ENCODE results near the gene CARHSP1.
"Not testable (repeated sequence)": the region's sequence is repeated elsewhere in the genome, so short reads cannot be mapped to it uniquely, and the experiment has no call there.

Gene CARHSP1

DNA sequence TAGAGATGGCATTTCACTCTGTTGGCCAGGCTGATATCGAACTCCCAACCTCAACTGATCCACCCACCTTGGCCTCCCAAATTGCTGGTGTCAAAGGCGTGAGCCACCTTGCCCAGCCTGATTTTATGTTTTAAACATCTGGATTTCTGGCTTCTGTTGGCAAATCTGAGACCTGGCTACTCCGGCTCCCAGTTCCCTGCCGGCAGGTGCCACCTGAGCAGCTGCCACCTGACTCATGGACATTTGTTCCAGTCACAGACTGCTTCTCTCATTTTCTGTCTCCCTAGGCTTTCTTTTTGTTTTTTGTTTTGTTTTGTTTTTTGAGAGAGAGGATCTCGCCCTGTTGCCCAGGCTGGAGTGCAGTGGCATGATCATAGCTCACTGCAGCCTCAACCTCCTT is 61.6 kb downstream of the CARHSP1 start:
- no peak for TF ChIP-seq CTCF (IDR thresholded peaks at IDR 0.05; ENCODE audit: low read depth, low read length)
- H3K4me3 ChIP-seq (replicated peaks in 1 of 2; ENCODE audit: low read depth in 2 of 2, low read length in 2 of 2) = no peak overlapping the region
- no peak for DNase-seq (ENCODE audit: low read depth in 2 of 2)

GRCh38 chr16:8806272-8806983 is 62.4 kb downstream of the CARHSP1 start:
- no peak overlapping the region for H3K4me3 ChIP-seq (replicated peaks in 1 of 2; ENCODE audit: low read depth in 2 of 2, low read length in 2 of 2)
- no peak for DNase-seq (ENCODE audit: low read depth in 2 of 2)
- TF ChIP-seq CTCF (IDR thresholded peaks at IDR 0.05; ENCODE audit: low read depth, low read length) = no peak

DNA sequence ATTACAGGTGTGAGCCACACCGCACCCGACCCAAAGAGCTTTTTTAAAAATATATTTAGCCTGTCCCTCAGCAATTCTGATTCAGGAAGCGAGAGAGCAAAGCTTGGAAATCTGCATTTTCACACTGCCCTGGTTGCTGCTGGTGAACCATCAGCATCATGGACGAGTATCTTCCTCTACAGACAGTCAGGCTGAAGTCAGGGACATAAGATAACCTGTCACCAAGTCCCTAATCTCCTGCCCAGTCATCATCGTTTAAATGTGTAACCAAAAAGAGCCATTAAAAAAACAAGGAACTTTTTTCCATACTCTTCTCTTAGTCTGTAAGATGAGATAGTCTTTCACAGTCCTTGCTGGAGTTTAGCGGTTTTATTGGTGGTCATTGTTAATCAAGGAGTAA is 64.5 kb downstream of the CARHSP1 start:
- no peak for TF ChIP-seq CTCF (IDR thresholded peaks at IDR 0.05; ENCODE audit: low read depth, low read length)

DNA sequence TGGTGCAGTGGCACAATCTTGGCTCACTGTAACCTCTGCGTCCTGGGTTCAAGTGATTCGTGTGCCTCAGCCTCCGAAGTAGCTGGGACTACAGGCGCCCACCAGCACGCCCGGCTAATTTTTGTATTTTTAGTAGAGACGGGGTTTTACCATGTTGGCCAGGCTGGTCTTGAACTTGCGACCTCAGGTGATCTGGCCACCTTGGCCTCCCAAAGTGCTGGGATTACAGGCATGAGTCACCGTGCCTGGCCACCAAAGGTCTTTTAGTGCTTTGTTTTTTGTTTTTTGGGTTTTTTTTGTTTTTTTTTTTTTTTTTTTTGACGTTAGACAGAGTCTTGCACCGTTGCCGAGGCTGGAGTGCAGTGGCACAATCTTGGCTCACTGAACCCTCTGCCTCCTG is 65.1 kb downstream of the CARHSP1 start:
- DNase-seq (ENCODE audit: low read depth in 2 of 2); H3K4me3 ChIP-seq (replicated peaks in 1 of 2; ENCODE audit: low read depth in 2 of 2, low read length in 2 of 2): not testable (repeated sequence)

More for the DNA sequence above, 64.5 kb downstream of the CARHSP1 start:
- no peak for DNase-seq (ENCODE audit: low read depth in 2 of 2)
- no peak overlapping the region for H3K4me3 ChIP-seq (replicated peaks in 1 of 2; ENCODE audit: low read depth in 2 of 2, low read length in 2 of 2)

Data from cardiac fibroblast (primary cell).